Tibial nerve (tissue), 4 donors: ENCODE data around the gene PLA1A.

ENCODE experiments used
- EP300 ChIP-seq, 2 donors: sonication (generic); formaldehyde crosslinking; IDR thresholded peaks; one replicate each; pipeline ENCODE4 v1.6.1; 2017; ENCODE audit warnings: antibody characterized with exemption in 2 of 2, mild to moderate bottlenecking in 1 of 2
- POLR2A ChIP-seq, 2 donors: fragments of 450-650 bp; IDR thresholded peaks; one replicate each; pipeline ENCODE4 v1.6.1; 2017; ENCODE audit warnings: antibody characterized with exemption in 2 of 2, mild to moderate bottlenecking in 2 of 2, moderate library complexity in 2 of 2
- TF ChIP-seq, protein P1 (sequence below), 5 experiments: fragments of 200-600 bp in 3 of 5; fragments of 450-650 bp in 2 of 5; sonication (generic) in 3 of 5; IDR thresholded peaks; one replicate each; pipeline ENCODE4 v1.5.1; 2016 to 2019; ENCODE audit warnings: antibody characterized with exemption in 5 of 5, mild to moderate bottlenecking in 3 of 5, moderate library complexity in 2 of 5

DNA sequence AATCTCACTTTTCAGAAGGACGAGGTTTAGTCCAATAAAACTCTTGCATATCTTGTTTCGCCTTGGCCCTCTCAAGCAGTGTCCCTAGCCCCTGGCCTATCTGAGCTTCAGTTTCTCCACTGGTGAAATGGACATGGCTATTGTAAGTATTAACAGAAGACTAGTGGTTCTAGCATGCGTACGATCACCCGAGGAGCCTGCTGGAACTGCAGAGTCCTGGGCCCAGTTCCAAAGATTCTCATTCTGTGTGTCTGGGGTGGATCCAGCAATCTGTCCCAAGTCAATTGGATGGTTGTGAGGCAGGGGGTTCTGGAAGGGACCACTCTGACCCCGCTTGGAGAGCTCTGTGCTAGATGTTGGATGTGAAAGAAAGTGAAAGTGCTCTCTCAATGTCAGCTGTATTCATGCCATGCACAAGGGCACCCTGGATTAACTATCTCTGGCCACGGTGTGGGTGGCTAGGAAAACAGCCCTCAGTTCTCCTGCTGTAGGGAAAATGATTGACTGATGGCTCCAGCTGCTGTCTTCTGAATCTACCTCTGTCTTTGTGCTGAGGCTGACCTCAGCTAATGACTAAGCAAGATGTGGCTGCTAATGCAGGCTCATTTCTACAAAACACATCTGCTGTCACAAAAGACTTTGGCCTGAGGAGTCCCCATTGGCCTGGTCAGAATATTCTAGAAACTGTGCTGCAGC, 1.9 kb upstream of the PLA1A start:
- TF ChIP-seq, protein P1, sequence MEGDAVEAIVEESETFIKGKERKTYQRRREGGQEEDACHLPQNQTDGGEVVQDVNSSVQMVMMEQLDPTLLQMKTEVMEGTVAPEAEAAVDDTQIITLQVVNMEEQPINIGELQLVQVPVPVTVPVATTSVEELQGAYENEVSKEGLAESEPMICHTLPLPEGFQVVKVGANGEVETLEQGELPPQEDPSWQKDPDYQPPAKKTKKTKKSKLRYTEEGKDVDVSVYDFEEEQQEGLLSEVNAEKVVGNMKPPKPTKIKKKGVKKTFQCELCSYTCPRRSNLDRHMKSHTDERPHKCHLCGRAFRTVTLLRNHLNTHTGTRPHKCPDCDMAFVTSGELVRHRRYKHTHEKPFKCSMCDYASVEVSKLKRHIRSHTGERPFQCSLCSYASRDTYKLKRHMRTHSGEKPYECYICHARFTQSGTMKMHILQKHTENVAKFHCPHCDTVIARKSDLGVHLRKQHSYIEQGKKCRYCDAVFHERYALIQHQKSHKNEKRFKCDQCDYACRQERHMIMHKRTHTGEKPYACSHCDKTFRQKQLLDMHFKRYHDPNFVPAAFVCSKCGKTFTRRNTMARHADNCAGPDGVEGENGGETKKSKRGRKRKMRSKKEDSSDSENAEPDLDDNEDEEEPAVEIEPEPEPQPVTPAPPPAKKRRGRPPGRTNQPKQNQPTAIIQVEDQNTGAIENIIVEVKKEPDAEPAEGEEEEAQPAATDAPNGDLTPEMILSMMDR (IDR thresholded peaks at IDR 0.05) = no peak
- TF ChIP-seq POLR2A (IDR thresholded peaks at IDR 0.05) (no peak), EP300 (IDR thresholded peaks at IDR 0.05) (no peak)
